Loucy (cell line): ENCODE results near the gene CDYL.

Experiments
- H2AFZ ChIP-seq: fragments of 200-600 bp; sonication (generic); 2 replicates; pipeline ENCODE4 v1.6.0; 2016; ENCODE audit warnings: antibody characterized with exemption, mild to moderate bottlenecking, low read length, moderate library complexity
- H3F3A ChIP-seq: fragments of 200-600 bp; 2 replicates; pipeline ENCODE4 v1.6.0; 2016; ENCODE audit warnings: antibody characterized with exemption, low read depth, mild to moderate bottlenecking
- H3K27me3 ChIP-seq: fragments of 200-600 bp; sonication (generic); 2 replicates; pipeline ENCODE4 v1.6.1; 2014; ENCODE audit warnings: low read length, mild to moderate bottlenecking; ENCODE audit not compliant: insufficient read depth, poor library complexity, severe bottlenecking
- H3K36me3 ChIP-seq: fragments of 200-600 bp; sonication (generic); 2 replicates; pipeline ENCODE4 v1.6.1; 2016; ENCODE audit warnings: low read length; ENCODE audit not compliant: insufficient read depth
- H3K4me1 ChIP-seq: fragments of 200-600 bp; sonication (generic); 2 replicates; pipeline ENCODE4 v1.5.1; 2014; ENCODE audit warnings: low read length, mild to moderate bottlenecking; ENCODE audit not compliant: insufficient read depth, poor library complexity, severe bottlenecking
- H3K4me2 ChIP-seq: fragments of 200-600 bp; sonication (generic); 2 replicates; pipeline ENCODE4 v1.6.0; 2014; ENCODE audit warnings: antibody characterized with exemption, low read length, low read depth, mild to moderate bottlenecking; ENCODE audit not compliant: poor library complexity, severe bottlenecking
- H3K4me3 ChIP-seq: fragments of 200-600 bp; sonication (generic); 2 replicates; pipeline ENCODE4 v1.5.1; 2014; ENCODE audit warnings: low read length, mild to moderate bottlenecking, mixed read lengths; ENCODE audit not compliant: poor library complexity, severe bottlenecking
- H3K79me2 ChIP-seq: fragments of 200-600 bp; sonication (generic); 2 replicates; pipeline ENCODE4 v1.6.1; 2014; ENCODE audit warnings: low read length; ENCODE audit not compliant: insufficient read depth
- H3K9ac ChIP-seq: fragments of 200-600 bp; sonication (generic); 2 replicates; pipeline ENCODE4 v1.6.0; 2014; ENCODE audit warnings: mild to moderate bottlenecking, low read depth, low read length, moderate library complexity; ENCODE audit not compliant: poor library complexity, severe bottlenecking
- H3K9me2 ChIP-seq: fragments of 200-600 bp; sonication (generic); replicated peaks from 2 replicates; pipeline ENCODE4 v1.6.1; 2016; ENCODE audit warnings: low read depth, low read length, mixed read lengths
- H3K9me3 ChIP-seq: fragments of 200-600 bp; sonication (generic); 2 replicates; pipeline ENCODE4 v1.6.1; 2014; ENCODE audit warnings: mild to moderate bottlenecking, antibody characterized with exemption, low read length, low read depth; ENCODE audit not compliant: insufficient read depth
- H4K20me1 ChIP-seq: fragments of 200-600 bp; sonication (generic); 2 replicates; pipeline ENCODE4 v1.6.0; 2014; ENCODE audit warnings: antibody characterized with exemption, low read length, mild to moderate bottlenecking; ENCODE audit not compliant: insufficient read depth, poor library complexity, severe bottlenecking
- CTCF ChIP-seq: fragments of 200-600 bp; sonication (generic); conservative IDR thresholded peaks from 2 replicates; pipeline ENCODE4 v1.5.1; 2014; ENCODE audit warnings: mild to moderate bottlenecking, antibody characterized with exemption, low read length
- EZH2phosphoT487 ChIP-seq: fragments of 200-600 bp; IDR thresholded peaks from 2 replicates; pipeline ENCODE4 v1.6.1; 2018; ENCODE audit warnings: antibody characterized with exemption, mild to moderate bottlenecking, moderate library complexity, borderline replicate concordance

Gene CDYL

GRCh38 chr6:4965562-4966389 lies 189.6 kb downstream of the CDYL start:
- Histone ChIP-seq H3K4me3 (no peak overlapping the region), H3K9me3 (no peaks in the 10 kb centered on the region), H3K9me2 (no peaks in the 10 kb centered on the region), H3K36me3 (no peaks in the 10 kb centered on the region), H4K20me1 (no peaks in the 10 kb centered on the region), H3K79me2 (no peaks in the 10 kb centered on the region), H3K27me3 (no peaks in the 10 kb centered on the region), H2AFZ (no peak overlapping the region), H3K9ac (no peak overlapping the region), H3K4me2 (no peak overlapping the region), H3K4me1 (no peaks in the 10 kb centered on the region), H3F3A (no peaks in the 10 kb centered on the region)
- TF ChIP-seq CTCF (no peak), EZH2phosphoT487 (no peak)

DNA sequence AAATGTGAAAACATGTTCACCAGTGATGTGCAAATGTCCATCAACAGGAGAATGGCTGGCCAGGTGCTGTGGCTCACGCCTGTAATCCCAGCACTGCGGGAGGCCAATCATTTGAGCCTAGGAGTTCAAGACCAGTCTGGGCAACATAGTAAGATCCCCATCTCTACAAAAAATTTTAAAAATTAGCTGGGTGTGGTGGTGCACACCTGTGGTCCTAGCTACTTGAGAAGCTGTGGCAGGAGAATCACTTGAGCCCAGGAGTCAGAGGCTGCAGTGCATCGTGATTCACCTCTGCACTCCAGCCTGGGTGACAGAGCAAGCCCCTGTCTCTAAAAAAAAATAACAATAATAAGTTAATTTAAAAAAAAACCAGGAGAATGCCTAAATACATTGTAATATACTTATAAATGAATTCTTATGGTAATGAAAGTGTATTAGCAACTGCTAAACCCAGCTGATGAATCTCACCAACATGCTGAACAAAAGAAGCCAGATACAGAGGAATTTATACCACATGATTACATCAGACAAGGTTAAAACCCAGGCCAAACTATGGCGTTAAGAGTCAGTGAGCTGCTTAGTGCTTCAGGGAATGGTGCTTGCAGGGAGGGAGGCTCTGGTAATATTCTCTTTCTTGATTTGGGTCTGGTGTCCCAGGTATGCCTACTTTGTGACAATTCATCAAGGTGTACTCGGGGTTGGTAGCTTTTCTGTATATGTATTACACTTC lies 191.3 kb downstream of the CDYL start:
- Histone ChIP-seq H3K36me3 (no peaks in the 10 kb centered on the region), H3K9ac (no peak overlapping the region), H3K9me3 (no peaks in the 10 kb centered on the region), H3K4me1 (no peaks in the 10 kb centered on the region), H3K4me3 (no peak overlapping the region), H2AFZ (no peak overlapping the region), H3K79me2 (no peaks in the 10 kb centered on the region), H3F3A (no peaks in the 10 kb centered on the region), H3K4me2 (no peak overlapping the region), H3K9me2 (no peaks in the 10 kb centered on the region), H3K27me3 (no peaks in the 10 kb centered on the region), H4K20me1 (no peaks in the 10 kb centered on the region)
- no peak for TF ChIP-seq EZH2phosphoT487
- no peak for TF ChIP-seq CTCF

DNA sequence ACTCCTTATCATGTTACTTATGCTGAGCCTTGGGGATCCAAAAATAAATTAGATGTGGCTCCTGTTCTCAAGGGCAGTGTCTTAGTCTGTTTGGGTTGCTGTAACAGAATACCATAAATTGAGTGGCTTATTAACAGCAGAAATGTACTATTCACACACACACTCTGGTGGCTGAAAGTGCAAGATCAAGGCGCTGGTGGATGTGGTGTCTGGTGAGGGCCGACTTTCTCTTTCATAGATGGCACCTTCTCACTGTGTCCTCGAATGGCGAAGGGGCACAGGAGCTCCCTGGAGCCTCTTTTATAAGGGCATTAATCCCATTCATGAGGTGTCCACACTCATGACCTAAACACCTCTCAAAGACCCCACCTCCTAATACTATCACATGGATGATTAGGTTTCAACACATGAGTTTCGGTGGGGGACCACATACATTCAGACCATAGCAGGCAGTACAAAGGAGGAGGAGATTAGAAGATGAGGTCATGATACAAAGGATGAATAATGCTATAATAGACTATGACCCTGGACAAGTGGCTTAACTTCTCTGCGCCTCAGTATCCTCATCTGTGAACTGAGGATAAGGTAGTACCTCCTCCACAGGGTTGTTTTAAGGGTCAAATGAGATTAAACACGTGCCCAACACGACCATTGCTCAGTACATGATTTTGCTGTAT lies 193.5 kb downstream of the CDYL start:
- Histone ChIP-seq H3K4me3 (no peak overlapping the region), H3F3A (no peaks in the 10 kb centered on the region), H3K9me3 (no peaks in the 10 kb centered on the region), H3K9ac (no peak overlapping the region), H4K20me1 (no peaks in the 10 kb centered on the region), H3K36me3 (no peaks in the 10 kb centered on the region), H3K9me2 (no peaks in the 10 kb centered on the region), H2AFZ (no peak overlapping the region), H3K27me3 (no peaks in the 10 kb centered on the region), H3K4me1 (no peaks in the 10 kb centered on the region), H3K4me2 (no peak overlapping the region), H3K79me2 (no peaks in the 10 kb centered on the region)
- TF ChIP-seq EZH2phosphoT487 (no peak), CTCF (no peak)
